Retinal pigment epithelial cell (primary cell): ENCODE measurements around the gene C3orf49.

Source experiments
- DNase-seq: peaks from one replicate; pipeline ENCODE4 v3.0.0-alpha.2; 2010; ENCODE audit warnings: low read depth
- H3K4me3 ChIP-seq: 2 replicates; pipeline ENCODE4 v1.5.1; 2011; ENCODE audit warnings: mild to moderate bottlenecking, low read length, control low read depth, moderate library complexity
- TF ChIP-seq, protein P1 (sequence below): conservative IDR thresholded peaks from 2 replicates; pipeline ENCODE4 v1.5.1; 2011; ENCODE audit warnings: low read depth, low read length, control low read depth, inconsistent platforms

The C3orf49 gene, protein sequence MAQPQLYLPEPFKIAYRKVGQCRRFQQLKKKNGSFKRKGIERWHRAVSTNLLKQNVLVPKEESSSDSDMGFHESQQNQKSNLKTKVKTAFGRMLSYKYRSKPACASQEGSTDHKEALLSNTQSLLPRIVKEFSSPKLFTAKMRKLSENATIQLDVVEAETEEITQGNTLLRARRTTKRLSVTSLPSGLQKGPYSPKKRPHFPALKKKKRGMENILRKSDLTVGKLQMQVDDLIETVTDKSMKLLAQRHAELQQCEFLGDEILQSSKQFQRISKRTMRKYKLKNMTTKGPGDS

DNA sequence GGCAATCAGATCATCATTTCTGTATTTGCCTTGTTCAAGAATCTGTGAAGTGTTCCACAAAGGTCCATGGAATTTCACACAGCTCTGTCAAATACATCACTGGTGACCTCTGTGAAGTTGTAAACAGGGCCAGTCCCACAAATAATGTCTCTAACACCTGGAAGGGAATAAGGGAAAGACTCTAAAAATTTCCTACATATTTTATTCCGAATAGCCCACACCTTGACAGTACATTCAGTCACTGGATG is at the start of gene C3orf49:
Gene C3orf49, plus strand, starts transcription at position 149 of the 248 bp plus-strand sequence. CDS start 173 bp downstream, outside the sequence.
- TF ChIP-seq, protein P1, sequence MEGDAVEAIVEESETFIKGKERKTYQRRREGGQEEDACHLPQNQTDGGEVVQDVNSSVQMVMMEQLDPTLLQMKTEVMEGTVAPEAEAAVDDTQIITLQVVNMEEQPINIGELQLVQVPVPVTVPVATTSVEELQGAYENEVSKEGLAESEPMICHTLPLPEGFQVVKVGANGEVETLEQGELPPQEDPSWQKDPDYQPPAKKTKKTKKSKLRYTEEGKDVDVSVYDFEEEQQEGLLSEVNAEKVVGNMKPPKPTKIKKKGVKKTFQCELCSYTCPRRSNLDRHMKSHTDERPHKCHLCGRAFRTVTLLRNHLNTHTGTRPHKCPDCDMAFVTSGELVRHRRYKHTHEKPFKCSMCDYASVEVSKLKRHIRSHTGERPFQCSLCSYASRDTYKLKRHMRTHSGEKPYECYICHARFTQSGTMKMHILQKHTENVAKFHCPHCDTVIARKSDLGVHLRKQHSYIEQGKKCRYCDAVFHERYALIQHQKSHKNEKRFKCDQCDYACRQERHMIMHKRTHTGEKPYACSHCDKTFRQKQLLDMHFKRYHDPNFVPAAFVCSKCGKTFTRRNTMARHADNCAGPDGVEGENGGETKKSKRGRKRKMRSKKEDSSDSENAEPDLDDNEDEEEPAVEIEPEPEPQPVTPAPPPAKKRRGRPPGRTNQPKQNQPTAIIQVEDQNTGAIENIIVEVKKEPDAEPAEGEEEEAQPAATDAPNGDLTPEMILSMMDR, result no peak
- no peak for DNase-seq

DNA sequence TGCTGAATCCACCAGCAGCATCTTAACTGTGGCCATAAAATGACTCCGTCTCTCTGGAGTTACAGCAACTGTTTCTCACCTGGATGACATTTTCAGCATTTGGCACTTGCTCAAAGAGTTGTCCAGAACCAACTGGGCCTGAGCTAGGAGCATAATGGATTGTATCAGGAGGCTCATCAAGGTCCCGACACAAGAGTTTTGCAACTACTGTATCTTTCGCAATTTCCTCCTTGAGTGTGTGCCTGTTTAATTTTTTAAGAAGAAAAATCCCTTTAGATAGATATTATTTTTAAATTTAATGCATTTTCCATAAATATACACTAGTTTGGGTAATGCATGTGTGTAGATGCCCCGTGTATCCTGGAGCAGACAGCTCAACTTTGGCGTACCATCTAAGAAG is 44.3 kb upstream of the C3orf49 start:
- no peak for DNase-seq
- no peak overlapping the region for H3K4me3 ChIP-seq
- TF ChIP-seq, protein P1, result no peak

More for the DNA sequence above, at the start of gene C3orf49:
- peak within 1 kb of the TSS; percentile 5 for H3K4me3 ChIP-seq

DNA sequence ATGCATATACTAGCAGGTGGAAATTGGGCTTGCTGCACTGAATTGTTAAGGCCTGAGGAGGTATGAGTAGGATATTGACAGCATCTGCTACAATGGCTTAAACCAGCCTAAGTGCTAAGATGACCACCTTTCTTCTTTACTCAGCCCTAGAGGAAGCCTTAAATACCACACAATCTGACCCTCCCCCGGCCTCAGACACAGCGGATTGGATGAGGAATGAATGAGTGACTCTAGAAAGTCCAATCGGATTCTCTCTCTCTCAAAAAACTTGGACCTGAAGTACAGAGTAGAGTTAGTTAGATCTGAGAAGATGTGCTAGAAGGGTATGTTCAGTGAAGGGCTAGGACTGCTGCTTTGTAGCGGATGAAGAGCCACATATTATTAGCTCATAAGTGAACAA is 39.9 kb upstream of the C3orf49 start:
- no peak overlapping the region for H3K4me3 ChIP-seq
- DNase-seq, result no peak
- TF ChIP-seq, protein P1, result no peak

DNA sequence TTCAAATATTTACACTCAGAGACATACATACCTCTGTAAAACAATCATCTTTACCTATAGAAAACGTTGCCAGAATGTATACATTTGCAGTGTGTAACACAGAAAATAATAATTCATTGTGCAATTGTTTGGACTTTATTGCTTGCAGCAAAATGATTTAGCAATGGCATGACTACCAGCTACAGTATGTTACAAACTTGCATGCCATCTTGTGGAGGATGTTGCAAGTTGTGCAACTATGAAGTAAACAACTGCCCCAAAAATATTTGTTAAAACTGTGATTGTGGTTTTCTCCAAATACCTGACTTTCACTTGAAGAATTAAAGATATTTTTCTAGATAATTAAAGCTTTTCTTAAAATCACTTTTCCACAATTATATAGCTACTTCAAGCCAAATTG is 27.1 kb upstream of the C3orf49 start:
- peak; percentile 22 for DNase-seq
- TF ChIP-seq, protein P1, result peak; percentile 59
- H3K4me3 ChIP-seq, result no peak overlapping the region

DNA sequence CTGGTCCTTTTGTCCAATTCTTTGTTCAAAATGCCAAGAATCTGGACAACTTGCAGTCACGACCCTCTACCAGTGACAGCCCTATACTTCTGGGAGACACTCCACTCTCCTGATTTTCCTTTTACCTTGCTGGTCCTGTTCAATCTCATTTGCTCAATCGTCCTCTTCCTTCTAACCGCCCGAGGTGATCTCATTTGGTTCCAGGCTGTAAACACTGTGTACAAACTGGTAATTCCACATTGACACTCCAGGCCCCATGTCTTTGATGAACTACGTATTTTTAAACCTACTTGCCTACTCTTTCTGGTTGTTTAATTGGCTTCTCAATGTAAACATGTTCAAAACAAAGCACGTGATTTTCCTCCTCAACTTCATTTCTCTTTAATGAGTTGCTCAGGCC is 23.7 kb upstream of the C3orf49 start:
- DNase-seq, result no peak
- TF ChIP-seq, protein P1, result no peak

DNA sequence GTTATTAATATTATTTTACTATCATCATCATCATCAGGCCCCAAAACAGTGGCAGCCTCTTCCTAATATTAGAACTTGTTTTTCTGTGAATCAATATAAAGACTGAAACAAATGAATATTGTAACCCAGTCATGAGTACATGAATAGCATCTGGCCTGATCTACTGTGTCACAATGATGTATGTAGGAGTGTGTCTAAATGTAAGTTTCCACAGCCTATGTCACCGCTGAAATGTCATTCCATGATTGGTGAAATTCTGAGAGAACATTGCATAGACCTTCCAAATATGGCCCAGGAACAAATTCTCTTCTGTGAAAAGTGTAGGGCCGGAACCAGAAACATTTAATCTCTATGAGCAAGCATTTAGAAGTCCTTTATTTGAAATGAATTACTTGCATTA is 20.6 kb upstream of the C3orf49 start:
- no peak for DNase-seq
- TF ChIP-seq, protein P1, result no peak
- no peak overlapping the region for H3K4me3 ChIP-seq

More for the DNA sequence above, 23.7 kb upstream of the C3orf49 start:
- H3K4me3 ChIP-seq, result no peak overlapping the region

DNA sequence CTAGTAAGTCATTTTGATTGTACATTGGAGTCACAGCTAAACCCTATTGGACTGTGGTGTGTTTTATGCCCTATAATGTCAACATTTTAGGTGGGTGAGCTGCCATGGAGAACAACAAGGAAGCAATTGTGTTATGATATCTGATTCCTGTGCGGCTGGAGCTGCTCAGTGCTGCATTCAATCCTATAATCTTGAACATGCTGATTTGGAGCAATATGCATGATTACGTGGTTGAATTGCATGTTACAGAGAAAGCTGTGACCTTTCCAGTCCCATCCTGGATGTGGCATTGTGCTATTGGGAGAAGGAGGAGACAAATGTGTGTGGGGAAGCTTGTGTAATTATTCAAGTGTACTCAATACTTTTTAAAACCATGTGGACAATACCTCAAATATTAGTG is 20.1 kb upstream of the C3orf49 start:
- no peak for DNase-seq
- TF ChIP-seq, protein P1, result no peak
- no peak overlapping the region for H3K4me3 ChIP-seq
